Measurements from ENCODE around the gene TULP4.

TULP4 gene

GRCh38 chr6:158309814-158310213 is 2.5 kb upstream of the TULP4 start:
- TF ChIP-seq TCF4 (CRISPR knock-in tag; IDR thresholded peaks at IDR 0.05; ENCODE audit: borderline replicate concordance) = no peak
- TF ChIP-seq ARNTL (CRISPR knock-in tag; IDR thresholded peaks at IDR 0.05; ENCODE audit: borderline replicate concordance, low read depth) = no peak
- TF ChIP-seq ZNF70 (CRISPR knock-in tag; IDR thresholded peaks at IDR 0.05) = no peak
- TF ChIP-seq CSDC2 (CRISPR knock-in tag; IDR thresholded peaks at IDR 0.05) = no peak
- no peak for TF ChIP-seq TSHZ2 (CRISPR knock-in tag; IDR thresholded peaks at IDR 0.05)
- no peak for TF ChIP-seq ZNF565 (CRISPR knock-in tag; conservative IDR thresholded peaks at IDR 0.05; ENCODE audit: low read depth)
- no peak for TF ChIP-seq POU6F1 (CRISPR knock-in tag; IDR thresholded peaks at IDR 0.05; ENCODE audit: borderline replicate concordance, low read depth)
- TF ChIP-seq RARB (CRISPR knock-in tag; IDR thresholded peaks at IDR 0.05) = no peak
- TF ChIP-seq SNAI2 (CRISPR knock-in tag; IDR thresholded peaks at IDR 0.05) = no peak
- TF ChIP-seq GLIS3 (CRISPR knock-in tag; IDR thresholded peaks at IDR 0.05) = no peak
- TF ChIP-seq ZFP3 (CRISPR knock-in tag; IDR thresholded peaks at IDR 0.05) = no peak
- no peak for TF ChIP-seq ESRRG (CRISPR knock-in tag; IDR thresholded peaks at IDR 0.05)
- TF ChIP-seq CREB5 (CRISPR knock-in tag; IDR thresholded peaks at IDR 0.05; ENCODE audit: low read depth) = no peak
- no peak for TF ChIP-seq ZC3H10 (CRISPR knock-in tag; IDR thresholded peaks at IDR 0.05)
- no peak for TF ChIP-seq ZNF8 (CRISPR knock-in tag; IDR thresholded peaks at IDR 0.05)
- TF ChIP-seq OSR1 (CRISPR knock-in tag; IDR thresholded peaks at IDR 0.05) = no peak
- no peak for TF ChIP-seq PPARA (CRISPR knock-in tag; IDR thresholded peaks at IDR 0.05; ENCODE audit: borderline replicate concordance)
- no peak for TF ChIP-seq PATZ1 (CRISPR knock-in tag; IDR thresholded peaks at IDR 0.05; ENCODE audit: borderline replicate concordance)
- no peak for TF ChIP-seq TOX (CRISPR knock-in tag; IDR thresholded peaks at IDR 0.05; ENCODE audit: borderline replicate concordance)
- no peak for ATAC-seq

- ATAC-seq = no peak
- TF ChIP-seq POU6F1 (CRISPR knock-in tag; IDR thresholded peaks at IDR 0.05; ENCODE audit: borderline replicate concordance, low read depth) = no peak
- no peak for TF ChIP-seq PATZ1 (CRISPR knock-in tag; IDR thresholded peaks at IDR 0.05; ENCODE audit: borderline replicate concordance)
- TF ChIP-seq ISL1 (CRISPR knock-in tag; IDR thresholded peaks at IDR 0.05) = no peak
- no peak for TF ChIP-seq ZFP30 (CRISPR knock-in tag; IDR thresholded peaks at IDR 0.05)
- TF ChIP-seq ZC3H10 (CRISPR knock-in tag; IDR thresholded peaks at IDR 0.05) = no peak
- TF ChIP-seq OSR1 (CRISPR knock-in tag; IDR thresholded peaks at IDR 0.05) = no peak
- TF ChIP-seq BACH2 (CRISPR knock-in tag; IDR thresholded peaks at IDR 0.05; ENCODE audit: borderline replicate concordance) = no peak
- no peak for TF ChIP-seq ZNF565 (CRISPR knock-in tag; conservative IDR thresholded peaks at IDR 0.05; ENCODE audit: low read depth)
- no peak for TF ChIP-seq SNAI2 (CRISPR knock-in tag; IDR thresholded peaks at IDR 0.05)
- TF ChIP-seq RARB (CRISPR knock-in tag; IDR thresholded peaks at IDR 0.05) = no peak
- no peak for TF ChIP-seq ZNF70 (CRISPR knock-in tag; IDR thresholded peaks at IDR 0.05)
- TF ChIP-seq ESRRG (CRISPR knock-in tag; IDR thresholded peaks at IDR 0.05) = no peak
- no peak for TF ChIP-seq CREB5 (CRISPR knock-in tag; IDR thresholded peaks at IDR 0.05; ENCODE audit: low read depth)
- no peak for TF ChIP-seq TCF4 (CRISPR knock-in tag; IDR thresholded peaks at IDR 0.05; ENCODE audit: borderline replicate concordance)
- TF ChIP-seq GLIS3 (CRISPR knock-in tag; IDR thresholded peaks at IDR 0.05) = no peak
- no peak for TF ChIP-seq ZFP3 (CRISPR knock-in tag; IDR thresholded peaks at IDR 0.05)
- no peak for TF ChIP-seq CSRNP3 (CRISPR knock-in tag; IDR thresholded peaks at IDR 0.05)
- TF ChIP-seq ARNTL (CRISPR knock-in tag; IDR thresholded peaks at IDR 0.05; ENCODE audit: borderline replicate concordance, low read depth) = no peak
Observed at GRCh38 chr6:158311193-158311592, 1.1 kb upstream of the TULP4 start.

Data from SK-N-SH treated with all-trans-retinoic acid at 6 μM for 48 hours (cell line).